NCI-H187 (cell line): Measurements from ENCODE around the gene ST14.
"Not testable (repeated sequence)": the region's sequence is repeated elsewhere in the genome, so short reads cannot be mapped to it uniquely, and the experiment has no call there.

Experiments used
- DNase-seq, 2 experiments: peaks; one replicate each; lab custom pipeline; 2025; lab: John Stamatoyannopoulos, UW

The ST14 gene

DNA sequence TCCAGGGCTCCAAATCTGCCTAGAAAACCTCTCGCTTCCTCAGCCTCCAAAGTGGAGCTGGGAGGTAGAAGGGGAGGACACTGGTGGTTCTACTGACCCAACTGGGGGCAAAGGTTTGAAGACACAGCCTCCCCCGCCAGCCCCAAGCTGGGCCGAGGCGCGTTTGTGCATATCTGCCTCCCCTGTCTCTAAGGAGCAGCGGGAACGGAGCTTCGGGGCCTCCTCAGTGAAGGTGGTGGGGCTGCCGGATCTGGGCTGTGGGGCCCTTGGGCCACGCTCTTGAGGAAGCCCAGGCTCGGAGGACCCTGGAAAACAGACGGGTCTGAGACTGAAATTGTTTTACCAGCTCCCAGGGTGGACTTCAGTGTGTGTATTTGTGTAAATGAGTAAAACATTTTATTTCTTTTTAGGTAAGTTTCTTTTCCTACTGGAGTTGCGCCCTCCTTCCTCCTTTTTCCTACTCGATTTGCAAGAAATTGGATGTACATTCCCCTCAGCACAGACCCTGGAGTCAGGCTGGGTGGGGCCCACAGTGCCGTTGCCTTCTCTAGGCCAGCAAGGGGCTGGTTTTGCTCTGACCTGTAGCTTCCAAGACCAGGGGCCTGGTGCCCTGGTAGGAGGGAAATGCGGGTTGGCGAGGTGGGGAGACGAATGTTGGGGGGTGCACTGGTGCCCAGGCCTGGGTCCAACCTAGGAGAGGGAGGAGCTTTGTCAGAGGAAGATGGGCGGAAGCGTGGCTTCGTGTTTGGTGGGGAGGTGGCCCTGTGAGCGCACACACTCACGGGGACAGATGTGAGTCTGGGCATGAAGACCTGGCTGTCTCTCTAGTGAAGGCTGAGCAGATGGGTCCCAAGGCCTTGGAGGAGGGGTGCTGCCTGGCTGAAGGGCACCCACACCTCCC lies 50.6 kb downstream of the ST14 start:
- no peak for DNase-seq

DNA sequence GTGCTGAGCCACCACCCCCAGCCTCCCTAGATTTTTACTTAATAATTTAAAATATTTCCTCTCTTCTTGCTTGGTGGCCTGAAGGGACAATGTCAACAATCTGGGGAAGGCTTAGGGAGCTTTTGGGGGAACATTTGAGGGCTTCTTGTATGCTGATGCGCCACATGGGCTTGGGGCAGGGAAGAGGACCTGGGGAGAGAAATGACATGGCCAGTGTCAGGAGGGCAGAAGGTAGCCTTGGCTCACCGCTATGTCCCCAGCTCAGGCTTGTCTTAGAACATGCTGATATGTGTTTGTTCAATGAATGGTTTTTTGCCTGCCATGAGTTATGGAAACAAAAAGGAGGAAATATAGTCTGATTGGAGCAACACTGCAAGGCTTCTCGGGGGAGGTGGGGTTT lies 51.6 kb downstream of the ST14 start:
- DNase-seq: no peak

DNA sequence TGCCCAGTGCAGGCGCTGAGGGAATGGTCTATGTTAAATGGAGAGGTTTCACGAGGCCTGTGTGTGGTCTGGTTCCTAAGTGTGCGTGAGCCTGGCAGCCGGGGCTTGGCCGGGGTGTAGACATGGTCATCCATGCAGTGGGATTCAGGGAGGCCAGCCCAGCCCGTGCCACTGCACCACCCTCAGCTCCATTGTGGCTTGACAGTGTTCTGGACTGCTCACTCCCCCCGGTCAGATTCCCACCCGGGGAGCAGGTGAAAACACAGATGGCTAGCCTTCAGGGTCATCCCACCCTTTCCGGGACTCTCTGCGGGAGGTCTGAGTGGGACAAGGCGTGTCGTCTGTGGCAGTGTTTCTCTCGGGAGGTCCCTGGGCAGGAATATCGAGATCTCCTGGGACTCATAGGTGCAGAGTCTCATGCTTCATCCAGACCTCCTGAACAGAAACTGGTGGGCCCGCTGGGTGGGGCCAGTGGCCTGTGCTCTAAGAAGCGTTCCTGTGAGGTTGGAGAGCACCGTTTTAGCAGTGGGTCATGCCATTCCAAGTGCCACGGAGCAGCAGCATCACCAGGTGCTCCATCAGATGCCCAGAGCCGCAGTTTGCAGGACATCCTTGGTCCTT lies 52.3 kb downstream of the ST14 start:
- DNase-seq: no peak

DNA sequence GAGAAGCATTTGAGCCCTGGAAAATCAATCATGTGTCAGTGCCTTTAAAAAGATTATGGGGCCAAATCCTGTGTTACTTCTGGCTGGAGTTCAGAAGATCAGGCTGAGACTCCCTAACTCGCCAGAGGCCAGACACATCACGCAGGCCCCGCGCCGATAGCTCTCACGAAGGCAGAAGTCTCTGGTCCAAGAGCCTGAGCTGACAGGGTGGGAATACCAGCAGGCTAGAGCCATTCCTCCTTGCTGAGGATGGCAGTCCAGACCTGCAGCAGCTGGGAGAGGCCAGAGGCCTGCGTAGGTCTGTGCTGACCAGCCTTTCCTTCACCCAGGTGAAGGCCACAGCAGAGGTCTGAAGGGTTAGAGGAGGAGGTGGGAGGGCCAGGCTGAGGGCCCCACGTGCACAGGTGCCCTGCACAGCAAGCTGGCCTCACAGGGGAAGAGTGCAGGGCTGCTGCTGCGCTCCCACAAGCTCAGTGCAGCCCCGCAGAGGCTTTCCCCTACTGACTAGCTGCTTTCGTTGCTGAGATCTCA lies 52.9 kb downstream of the ST14 start:
- no peak for DNase-seq

DNA sequence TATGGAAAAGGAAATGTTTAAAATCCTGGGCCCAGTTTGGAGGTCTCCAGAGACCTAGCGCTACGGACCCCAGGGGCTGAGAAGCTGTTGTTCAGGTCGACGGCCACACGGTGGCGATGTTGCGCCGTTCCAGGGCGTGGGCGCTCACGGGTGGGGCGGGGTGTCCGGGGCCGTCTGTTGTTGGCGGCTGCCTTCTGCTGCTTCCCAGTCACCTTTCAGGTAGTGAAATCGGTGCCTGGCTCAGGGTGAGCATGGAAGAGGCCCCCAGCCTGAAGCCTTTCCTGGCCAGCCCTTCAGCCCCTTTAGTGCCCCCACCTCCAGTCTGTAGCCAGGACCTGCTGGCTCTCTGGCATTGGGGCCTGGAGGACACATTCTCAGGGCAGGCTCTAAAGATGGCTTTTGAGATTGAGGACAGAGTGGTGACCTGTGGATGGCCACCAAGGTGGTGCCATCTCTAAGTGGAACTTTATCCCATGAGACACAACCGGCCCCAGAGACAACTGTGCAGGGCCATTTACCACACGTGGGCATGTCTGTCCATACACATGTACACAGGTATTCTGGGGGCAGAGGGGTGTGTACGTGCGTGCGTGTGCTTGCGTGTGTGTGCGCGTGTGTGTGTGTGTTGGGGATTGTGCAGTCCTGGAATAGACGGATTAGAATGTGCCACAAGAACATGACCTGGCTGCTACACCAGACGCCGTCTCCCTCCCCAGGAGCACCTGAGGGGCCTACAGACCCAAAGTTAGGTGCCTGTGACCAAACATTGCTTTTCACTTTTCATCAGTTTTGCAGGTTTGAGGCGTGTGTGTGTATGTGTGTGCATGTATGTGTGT lies 53.8 kb downstream of the ST14 start:
- DNase-seq: peak; percentile 8 to 17

DNA sequence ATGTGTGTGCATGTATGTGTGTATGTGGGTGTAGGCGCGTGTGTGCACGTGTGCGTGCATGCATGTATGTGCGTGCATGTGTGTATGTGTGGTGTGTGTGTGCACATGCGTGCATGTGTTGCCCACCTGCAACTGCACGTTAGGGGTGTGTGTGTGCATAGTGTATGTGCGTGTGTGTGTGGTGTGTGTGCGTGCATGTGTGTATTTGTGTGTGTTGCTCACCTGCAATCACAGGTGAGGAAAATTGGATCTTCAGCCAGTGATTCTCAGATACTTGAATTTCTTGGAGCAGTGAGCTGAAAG lies 54.3 kb downstream of the ST14 start:
- DNase-seq: no peak

DNA sequence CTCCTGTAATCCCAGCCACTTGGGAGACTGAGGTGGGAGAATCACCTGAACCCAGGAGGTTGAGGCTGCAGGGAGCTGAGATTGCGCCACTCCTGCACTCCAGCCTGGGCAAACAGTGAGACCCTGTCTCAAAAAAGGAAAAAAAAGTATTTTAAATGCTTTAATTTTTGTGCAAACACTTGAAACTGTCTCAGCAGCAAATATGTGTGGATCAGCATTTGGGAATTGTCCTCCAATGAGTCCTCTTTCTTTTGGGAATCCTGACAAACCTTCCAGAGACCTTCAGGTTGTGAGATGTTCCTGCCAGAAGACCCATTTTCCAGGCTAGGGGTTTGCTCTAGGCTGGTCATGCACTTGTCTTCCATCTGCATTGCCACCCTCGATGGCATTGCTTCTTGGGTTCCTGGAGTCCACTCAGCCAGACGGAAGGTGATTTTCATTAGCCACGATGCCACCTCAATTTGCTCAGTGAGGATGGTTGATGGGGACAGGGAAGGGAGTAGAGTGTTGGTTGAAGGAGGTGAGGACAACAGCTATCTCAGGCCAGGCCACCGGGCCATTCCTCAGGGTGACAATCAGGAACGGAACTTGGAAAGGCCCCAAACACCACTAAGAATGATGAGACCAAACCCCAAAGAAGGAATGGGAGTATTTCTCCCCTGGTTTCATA lies 55.4 kb downstream of the ST14 start:
- DNase-seq: no peak

DNA sequence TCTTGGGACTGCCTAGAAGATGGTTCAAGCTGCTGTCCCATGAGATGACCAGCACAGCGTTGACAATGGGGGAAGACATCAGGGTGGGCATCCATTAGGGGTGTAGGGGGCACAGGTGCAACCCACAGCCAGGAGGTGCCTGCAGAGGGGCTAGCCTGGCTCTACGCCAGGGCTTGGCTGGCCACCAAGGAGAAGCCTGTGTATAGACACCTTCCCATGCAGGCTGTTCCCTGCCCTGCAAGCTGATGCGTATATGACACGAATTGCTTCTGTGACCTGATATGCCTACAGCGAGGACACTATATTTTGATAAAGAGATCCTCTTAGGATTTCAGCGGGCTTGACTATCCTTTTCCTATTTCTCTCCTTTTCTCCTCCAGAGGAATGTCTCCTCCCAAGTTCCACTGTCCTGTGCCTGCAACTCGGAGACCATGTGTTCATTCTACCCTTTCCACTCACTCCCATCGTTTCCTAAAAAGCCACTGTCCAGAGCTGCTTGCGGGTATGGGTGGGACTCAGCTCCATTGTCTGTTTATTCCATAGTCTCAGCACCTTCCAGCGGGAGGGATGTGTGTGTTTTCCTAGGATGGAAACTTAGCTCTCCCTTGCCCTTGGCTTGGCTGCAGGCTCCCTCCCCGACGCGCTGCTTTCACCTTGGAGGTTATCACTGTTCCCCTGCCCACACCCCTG lies 56.1 kb downstream of the ST14 start:
- DNase-seq: no peak

DNA sequence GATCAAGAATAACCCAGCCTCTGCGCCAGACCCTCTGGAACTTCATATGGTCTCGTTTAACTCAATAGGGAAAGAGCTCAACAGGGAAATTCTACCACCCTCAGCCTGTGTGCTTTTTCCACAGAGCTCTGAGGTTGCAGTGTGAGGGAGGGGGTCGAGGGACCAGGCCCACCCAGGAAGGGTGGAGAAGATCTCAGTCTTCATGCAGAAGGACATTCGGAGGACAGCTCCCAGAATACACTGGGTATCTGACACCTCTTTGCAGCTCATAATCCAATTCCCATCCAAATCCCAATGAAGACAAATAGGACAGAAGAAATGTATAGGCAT lies 56.6 kb downstream of the ST14 start:
- DNase-seq: no peak

DNA sequence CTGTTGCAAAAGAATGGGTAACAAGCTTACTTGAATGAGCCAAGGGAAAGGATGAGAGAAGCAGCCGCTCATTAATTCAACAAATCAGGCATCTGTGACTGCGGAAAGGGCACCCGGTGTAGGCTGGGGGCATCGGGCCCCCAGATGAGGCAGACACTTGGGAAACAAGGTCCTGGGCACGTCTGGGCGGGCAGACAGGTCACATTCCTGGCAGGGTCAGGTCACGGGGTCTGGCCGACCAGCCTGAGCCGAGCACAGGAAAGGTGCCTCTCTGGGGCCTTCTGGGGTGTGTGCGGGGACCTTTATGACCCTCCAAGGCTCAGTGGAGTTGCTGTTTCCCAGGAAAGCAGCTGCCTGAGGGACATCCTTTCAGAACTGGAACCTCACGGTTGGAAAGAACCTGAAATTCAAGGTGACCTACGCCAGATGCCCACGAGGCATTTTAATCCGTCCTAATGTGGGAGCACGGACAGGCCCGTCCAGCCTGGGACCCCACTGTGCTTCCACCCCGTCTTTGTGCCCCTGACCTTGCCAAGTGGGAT lies 57.1 kb downstream of the ST14 start:
- DNase-seq: no peak

DNA sequence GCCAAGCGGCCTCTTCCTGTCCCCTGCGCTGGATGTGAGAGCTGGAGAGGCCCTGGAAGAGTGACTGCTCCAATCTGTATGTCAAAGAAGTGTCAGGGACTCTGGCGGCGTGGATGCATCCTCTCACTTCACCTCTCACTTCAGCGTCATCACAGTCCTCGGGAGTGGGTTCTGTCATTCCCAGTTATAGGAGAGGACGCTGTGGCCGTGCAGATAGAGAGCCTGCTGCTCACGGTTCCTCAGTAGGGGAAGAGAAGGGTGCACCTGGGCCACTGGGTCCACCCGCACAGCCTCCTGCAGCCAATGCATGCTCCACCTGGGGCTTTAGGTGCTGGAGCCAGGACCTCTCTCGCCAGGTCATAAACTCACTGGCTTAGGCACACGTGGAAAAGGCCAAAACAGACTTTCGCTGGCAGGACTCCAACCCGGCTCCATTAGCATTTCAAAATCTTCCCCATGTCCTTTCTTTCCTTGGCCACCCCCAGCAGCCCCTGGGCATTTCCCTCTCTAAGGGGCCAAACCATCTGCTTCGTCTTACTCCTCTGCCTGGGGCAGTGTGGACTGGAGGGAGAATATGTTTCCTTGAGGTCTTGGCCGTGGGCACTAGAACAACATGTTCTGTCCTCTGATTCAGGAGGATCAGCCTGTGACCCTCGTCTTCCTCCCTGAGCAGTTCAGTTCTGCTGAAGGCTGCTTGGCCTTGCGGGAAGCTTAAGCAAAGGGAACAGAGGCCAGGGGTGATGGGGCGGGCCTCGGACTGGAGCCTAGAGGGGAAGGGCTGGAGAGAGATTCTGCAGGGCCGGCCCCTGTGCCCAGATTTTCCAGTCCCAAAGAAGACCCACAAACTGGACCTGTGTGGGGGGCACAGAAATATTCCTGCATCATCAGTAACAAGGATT lies 57.8 kb downstream of the ST14 start:
- no peak for DNase-seq

DNA sequence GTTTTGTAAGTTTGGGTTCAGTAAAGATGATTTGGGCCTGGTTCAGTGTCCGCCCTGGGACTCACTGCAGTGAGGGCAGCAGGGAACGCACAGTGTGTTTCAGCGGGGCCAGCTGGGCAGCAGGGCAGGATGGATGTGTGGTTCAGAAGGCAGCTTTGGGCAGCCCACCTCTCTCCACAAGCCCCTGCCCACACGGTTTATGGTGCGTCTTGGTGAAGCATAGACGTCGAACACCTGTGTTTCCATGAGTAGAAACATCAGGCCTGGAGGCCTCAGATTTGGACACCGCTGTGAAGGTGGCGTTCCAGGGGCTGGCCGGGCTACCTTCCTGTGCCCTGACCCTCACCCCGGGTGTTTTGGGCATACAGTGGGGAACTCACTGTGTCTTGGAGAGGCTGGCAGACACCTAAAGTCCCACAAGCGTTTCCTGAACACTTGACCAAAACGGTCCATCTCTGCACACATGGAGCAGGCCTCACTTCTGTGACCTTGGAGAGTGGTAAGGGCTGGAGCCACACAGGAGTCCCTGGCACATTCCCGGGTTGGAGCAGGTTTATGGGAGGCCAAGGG lies 59.0 kb downstream of the ST14 start:
- DNase-seq: no peak

DNA sequence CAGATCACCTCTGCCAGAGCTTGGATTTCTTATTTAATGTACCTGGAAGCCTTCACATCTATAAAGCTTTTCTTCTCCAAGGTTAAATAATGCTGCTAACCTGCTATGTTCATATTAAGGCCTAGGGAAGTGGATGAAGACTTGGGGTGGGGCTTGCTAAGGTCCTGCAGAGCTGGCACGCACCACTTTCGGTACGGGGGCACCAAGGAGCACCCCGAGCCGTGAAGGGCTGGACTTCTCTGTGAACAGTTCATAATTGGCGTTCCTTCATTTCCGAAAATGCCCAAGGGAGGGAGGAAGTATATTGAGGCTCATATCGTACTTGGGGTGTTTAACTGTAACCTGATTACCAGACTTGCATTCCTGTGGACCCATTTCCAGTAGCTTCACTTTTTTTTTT lies 59.6 kb downstream of the ST14 start:
- DNase-seq: no peak

DNA sequence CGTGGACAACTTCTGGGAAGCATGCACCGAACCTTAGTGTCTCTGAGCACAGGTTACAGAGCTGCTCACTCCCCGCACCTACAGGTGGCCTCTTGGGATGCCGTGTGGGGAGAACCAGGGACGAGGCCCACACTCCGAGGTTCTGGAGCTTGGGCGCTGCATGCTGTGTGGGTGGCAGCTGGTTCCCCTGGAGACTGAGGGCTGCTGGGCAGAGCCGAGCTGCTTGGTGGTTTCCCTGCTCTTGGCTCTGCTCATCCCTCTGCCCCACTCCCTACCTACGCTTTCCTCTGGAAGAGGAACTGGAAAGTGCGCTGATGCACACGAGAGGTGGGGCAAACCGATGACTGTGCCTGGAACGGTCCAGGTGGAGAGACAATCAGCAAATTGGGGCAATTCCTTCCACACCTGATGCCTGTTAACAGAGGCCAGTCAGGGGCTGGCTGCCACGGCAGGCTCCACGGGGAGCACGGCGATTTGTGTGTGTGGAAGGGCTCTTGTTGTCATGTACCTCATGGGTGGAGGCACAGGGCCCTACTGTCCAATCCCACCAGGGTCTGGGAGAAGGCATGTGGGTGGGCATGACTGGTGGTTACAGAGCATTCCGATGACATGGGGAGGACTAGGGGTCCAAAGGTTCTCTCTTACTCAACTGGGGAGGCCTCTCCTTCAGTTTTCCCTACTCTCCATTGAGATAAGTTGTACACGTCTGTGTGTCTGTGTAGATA lies 60.9 kb downstream of the ST14 start:
- DNase-seq: no peak

DNA sequence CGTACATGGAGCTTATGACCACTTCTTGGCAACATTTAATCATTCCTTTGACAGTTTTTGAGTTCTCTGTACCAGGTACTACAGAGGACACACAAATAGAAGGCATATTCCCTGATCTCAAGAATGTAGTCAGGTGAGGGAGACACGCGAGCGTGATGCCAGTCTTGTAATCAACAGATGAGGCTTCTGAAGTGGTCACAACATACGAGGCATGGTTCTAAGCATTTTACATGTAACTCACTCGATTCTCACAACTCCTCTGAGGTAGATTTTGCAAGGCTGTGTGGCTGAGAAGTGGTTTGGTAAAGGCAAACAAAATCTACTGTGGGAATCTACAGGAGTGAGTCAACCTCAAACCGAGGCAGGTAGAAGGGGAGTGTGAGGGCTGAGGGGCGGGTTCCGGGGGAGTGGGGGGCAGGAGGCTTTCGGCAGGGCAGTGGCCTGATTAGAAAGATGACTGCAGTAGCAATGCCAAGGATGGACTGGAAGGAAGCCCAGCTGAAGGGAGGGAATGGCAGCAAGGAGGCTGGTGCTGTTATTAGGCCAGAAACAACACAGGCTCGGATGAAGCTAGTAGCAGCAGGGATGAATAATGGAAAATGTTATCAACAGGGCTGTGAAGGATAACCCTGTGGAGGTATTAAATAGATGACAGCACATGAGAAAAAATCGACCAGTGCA lies 63.8 kb downstream of the ST14 start:
- no peak for DNase-seq

DNA sequence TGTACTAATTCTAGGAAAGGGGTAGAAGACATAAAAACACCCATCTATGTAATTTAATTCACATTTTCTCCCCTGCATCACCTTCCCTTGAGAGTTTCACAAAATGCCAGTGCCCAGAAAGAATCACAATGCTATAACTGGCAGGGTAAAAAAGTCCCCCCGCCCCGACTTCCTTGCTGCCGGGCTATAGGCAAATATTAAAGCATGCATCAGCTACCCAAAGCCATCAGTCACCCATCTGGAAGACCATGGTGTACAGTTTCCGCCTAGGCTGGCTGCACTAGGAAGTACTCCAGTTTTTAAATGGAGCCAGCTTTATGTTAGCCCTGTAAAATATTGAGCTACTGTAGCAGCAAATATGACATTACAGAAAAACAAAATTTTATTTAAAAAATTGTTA lies 67.8 kb downstream of the ST14 start:
- DNase-seq: no peak

DNA sequence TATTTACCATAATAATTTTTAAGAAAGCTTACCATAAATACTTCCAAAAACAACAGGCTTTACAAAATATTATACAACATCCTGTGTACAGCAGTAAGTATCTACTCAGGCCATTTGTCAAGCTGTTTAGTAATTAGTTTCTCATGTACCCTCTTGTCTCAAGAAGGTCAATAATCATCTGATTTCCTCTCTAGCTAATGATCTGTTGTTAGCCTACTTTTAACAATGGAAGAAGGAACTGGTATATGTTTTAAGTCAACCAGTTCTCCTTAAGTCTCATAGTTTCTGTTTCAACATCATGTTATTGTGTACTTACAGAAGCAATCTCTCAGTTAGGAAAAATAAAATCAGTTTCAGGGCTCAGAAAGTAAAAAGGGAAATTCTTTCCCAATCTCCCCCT lies 73.9 kb downstream of the ST14 start:
- DNase-seq: not testable (repeated sequence)

DNA sequence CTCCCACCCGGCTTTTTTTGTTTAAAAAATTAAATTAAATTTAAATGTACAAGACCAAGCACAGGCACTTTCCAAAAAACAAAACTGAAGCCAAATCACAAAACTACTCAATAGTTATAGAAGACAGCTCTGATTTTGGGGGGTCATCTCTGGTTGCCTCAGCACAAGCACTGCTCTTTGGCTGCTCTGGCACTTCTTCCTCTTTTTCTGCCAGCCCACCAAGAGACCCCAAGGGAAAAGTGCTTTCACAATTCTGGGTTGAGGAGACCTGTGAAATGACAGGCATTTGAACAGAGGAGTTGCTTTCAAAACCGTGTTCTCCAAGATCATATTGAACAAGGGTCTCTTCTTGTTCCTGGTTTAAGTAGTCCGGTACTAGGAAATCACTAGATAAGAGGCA lies 74.3 kb downstream of the ST14 start:
- not testable (repeated sequence) for DNase-seq

DNA sequence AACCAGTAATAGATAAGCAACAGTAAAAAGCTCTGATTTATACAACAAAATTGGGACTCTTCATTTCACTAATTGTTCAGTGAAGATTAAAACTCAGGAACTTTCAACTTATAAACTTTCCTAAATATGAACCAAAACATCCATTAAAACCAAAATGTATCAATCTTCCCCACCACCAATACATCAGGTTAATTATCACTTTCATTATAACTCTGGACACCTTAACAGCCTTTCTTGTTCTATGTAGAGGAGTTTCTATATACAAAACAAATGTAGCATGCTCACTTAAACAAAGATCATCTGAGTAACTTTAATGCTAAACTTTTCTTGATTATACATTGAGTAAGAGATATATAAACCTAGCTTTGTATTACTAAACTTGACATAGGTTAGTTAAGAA lies 74.7 kb downstream of the ST14 start:
- DNase-seq: no peak
